HG02973 (cell line): Measurements from ENCODE around the gene PREX1.
"Not testable (repeated sequence)": the region's sequence is repeated elsewhere in the genome, so short reads cannot be mapped to it uniquely, and the experiment has no call there.

Source experiments
- ATAC-seq: cut with Tn5 transposase; IDR thresholded peaks from one replicate; pipeline ENCODE4 v1.9.1; 2021; ENCODE audit warnings: moderate library complexity; ENCODE audit not compliant: unreplicated experiment

The PREX1 gene

DNA sequence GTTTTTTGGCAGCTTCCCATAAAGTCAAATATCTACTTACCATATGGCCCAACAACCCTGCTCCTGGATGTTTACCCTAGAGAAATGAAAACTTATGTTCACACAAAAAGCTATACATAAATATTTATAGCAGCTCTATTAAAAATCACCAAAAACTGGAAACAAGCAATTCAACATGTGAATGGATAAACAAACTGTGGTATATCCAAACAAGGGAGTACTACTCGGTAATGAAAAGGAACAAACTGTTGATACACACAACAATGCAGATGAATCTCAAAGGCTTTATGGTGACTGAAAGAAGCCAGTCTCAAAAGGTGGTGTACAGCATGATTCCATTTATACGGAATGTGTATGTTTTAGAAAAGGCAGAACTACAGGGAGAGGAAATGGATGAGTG is 48.4 kb downstream of the PREX1 start:
- ATAC-seq, result no peak

DNA sequence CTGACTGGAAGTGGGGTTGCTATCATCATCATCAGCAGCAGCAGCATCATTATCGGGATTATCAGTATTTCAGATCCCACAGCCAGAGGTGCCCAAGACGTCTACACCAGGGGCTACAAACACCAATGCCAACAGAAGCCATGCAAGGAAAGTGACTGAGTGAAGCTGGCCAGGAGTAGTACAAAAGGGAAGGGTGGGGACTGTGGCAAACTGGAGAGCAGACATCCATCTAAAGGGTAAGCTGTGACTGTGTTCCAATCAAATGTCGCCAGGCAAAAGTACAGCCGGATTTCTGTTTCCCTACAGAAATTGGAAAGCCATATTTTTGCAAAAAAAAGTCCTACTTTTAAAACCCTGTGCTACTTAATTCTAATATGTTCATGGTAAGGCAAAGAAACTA is 50.0 kb downstream of the PREX1 start:
- ATAC-seq, result no peak

DNA sequence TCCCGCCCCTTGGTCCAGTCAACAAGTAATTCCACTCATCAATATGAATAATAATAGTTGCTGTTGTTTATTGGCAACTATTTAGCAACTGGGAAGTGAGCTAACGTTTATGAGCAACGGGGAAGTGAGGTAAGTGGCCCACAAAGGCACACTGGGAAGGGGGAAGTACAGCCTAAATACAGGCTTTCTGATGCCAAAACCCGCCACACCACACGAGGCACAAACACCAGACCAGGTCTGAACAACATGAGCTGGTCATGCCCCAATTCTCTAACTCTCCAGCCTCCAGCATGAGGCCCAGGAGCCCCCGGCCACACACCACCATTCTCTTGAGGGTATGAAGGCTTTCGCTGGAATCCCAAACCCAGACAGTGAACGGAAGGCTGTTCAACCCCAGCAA is 50.8 kb downstream of the PREX1 start:
- no peak for ATAC-seq

DNA sequence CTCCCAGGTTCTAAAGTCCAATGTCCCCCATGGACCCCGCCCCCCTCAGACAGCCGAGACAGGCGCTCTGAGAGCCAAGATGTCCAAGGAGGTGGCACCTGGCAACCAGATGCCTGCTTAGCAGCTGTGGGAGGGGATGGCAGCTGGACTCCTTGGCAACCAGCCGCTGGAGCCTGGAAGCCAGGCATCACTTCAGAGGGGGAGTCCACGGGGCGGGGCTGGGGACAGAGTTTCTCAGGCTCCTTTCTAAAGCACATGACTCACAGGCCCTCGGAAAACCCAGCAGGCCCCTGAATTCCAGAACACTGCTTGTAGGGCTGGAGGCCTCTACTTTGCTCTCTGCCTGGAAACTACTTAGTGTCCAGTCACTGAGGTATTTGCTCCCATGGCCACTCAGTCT is 51.5 kb downstream of the PREX1 start:
- no peak for ATAC-seq

DNA sequence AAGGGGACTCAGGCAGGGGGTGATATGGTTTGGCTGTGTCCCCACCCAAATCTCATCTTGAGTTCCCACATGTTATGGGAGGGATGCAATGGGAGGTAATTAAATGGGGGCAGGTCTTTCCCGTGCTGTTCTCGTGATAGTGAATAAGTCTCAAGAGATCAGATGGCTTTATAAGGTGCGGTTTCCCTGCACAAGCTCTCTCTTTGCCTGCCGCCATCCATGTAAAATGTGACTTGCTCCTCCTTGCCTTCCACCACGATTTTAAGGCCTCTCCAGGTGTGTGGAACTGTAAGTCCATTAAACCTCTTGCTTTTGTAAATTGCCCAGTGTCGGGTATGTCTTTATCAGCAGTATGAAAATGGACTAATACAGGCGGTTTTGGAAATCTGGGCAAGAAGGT is 52.3 kb downstream of the PREX1 start:
- not testable (repeated sequence) for ATAC-seq

DNA sequence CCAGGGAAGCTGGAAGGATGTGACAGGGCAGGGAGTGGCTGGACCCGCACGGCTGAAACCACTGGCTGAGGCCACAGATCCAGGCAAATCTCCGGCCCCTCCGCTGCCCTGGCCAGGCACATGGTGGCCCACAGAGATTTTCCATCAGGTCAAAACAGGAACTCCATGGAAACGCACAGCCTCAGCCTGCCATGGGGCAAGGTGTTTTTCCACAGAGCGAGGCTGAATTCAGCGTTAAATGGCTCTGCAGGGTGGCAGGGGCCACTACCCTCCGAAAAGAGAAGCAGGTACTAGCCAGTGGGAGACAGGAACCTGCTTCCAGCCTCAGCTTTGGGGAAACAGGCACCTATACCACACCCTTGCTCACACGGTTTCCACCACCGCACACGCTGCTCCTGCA is 53.1 kb downstream of the PREX1 start:
- ATAC-seq, result no peak

DNA sequence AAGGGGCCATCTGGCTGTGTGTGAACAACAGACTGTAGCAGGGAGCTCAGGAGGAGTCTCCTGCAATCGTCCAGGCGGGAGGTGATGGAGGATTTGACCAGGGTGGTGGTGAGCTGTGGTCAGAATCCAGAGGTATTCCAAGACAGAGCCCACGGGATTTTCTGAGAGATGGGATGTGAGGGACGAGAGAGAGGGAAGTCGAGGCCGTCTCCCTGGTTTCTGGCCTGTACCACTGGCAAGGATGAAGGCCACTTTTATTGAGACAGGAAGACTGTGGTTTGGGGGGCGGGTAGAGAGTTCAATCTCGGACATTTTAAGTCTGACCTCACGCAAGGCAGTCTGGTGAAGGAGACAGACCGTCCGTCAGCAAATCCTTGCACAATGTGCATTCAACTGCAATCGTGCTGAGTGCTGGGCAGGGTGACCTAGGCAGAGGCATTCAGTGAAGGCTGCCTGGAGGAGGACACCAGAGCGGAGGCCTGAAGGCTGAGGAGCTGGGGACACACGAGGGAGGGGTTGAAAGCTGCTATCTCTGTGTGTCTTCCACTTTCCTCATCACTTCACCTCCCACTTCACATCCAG is 53.9 kb downstream of the PREX1 start:
- no peak for ATAC-seq

DNA sequence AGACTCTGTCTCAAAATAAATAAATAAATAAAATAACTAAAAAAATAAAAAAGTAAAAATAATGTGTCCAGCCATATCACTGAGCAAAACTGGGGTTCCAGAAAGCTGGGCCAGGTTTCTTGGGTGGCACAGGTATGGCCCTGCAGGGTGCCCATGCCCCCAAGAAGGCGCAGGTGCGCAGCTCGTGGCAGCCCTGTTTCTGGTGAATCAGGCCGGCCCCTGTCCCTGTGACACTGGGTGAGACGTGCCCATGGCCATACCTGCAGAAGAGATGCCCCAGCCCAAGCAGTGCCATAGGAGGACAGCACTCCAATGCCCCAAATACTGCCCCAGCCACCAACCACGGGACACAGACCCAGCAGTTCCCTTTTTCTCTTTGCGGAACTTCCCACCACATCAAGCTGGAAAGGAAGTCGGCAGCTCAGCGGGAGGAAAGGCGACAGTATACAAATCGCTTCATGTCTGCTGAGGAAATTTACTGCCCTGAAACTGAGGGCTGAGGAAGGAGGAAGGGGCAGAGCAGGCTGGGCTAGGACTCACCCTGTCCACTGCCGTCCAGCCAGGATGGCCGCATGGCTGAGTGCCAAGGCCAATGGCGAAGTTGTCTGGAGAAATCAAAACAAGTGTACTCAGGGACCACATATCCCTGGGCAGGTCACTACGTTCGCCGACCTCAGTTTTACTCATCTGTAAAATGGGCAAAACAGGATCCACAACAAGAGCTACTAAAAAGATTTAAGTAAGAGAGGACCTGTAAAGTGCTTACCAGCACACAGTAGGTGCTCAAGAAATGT is 55.4 kb downstream of the PREX1 start:
- no peak for ATAC-seq

DNA sequence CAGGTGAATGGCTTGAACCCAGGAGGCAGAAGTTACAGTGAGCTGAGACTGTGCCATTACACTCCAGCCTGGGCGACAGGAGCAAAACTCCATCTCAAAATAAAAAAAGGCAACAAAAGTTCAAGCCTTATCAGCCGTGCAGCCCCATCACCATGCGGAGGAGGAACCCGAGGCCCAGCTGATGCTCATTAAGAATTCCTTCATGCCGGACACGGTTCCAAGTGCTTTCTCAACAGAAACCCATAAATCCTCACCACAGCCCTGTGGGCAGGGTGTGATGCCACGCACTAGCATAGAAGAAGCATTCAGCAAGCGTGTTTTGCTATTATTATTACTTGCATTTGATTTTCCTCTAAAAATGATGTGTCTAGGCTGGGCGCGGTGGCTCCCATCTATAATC is 56.3 kb downstream of the PREX1 start:
- ATAC-seq, result no peak

DNA sequence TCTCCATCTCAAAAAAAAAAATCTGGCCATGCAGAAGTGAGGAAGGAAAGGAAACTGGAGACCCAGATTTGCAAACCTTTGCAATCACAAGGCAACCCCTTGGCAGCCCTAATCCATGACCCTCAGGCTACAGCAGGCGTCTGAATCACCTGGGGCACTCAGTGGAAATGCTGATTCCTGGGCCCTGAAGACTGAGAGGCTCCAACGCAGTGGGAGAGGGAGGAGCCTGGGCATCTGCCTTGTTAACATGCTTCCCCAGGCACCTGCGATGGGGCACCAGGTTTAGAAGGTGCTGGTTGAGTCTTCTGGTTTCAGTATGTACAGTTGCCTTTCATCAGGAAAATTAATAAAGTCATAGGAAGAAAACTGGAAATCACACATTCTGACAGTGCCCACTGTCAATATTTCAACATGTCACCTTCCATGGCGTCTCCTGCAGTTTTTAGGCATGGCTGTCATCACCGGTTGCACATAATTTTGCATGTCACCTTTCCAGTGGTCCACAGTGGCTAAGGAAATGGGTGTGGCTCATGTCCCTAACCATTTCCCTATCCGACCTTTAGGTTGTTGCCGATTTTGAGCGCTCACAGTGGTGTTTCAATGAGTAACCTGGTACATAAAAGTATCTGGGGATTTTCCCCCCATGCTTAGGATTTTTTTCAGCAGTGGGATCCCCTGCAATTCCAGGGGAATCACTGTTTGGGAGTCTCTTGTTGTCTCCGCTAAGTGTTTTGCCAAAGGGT is 56.9 kb downstream of the PREX1 start:
- ATAC-seq, result no peak

DNA sequence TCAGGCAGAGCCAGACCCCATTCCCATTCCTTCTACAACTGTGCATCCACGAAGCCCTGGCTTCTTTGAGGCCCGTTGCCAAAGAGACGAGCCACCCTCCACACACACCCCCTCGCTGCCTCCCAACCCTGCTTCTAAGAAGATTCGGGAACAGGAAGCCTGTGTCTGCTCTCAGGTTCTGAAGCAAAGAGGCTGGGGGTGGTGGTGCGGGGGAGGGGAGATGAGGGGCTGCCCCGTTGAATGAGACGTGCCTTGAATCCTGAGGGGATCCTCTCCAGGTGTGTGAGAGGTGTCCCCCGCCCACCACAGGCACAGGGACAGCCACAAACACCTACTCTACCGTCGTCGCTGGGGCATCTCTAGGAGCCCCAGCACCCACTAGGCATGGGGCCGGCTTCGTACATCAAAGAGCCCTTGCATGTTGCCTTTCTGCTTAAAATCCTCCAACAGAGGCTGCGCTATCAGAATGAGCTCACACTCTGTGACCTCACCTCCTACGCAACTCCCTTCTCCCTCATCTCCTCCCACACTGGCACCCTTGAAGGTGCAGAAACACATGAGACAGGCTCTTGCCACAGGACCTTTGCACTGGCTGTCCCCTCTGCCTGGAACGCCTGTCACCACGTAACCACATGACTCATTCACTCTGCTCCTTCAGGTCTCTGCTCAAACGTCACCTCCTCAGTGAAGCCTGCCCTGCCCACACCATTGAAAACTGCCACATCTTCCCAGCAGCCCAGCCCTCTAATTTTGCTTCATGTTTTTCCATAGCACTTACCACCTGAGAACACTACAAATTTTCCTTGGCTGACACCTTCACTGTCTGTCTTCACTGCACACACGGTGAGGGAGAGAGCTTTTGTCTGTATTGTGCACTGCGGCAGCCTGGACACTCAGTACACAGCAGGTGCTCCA is 58.5 kb downstream of the PREX1 start:
- ATAC-seq, result no peak

DNA sequence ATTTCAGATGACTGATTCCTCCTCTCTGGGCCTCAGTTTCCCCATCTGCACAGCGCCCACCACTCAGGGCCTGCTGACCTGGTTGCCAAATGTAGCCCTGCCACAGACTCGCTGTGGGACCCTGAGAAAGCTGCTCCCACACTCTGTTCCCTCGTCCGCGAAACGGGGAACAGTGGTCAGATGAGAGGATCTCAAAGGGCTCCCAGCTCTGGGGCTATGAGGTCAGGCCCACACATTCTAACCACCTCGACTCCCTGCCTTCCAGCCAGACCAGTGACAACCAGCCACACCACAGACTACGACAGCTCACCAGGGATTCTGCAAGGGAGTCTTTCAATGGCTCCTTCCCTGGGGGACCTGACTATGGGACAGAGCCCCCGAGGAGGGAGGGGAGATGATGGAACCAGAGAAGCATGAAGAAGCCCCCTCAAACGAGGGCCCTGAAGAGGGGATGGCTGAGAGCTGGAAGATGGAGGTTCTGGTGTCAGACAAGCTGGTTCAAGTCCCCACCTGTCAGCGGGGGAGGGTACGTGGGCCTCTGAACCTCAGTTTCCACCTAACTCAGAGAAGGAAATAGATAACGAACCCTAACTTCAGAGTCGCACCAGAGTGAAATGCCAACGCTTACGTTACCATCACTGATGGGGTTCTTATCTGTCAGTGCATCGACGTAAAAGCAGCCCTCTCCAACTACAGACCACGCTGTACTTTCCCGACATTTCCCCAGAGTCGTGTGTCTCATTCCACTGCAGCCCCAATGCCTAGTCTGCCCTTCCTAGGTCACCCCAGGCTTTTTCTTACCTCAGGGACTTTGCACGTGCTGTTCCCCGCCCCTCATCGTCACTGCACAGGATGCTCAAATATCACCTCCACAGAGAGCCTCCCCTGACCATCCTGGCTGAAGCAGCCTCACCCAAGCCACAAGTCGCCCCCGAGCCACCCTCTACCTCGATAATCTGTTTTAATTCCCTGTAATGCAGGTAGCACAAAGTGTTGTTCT is 60.5 kb downstream of the PREX1 start:
- ATAC-seq, result no peak

DNA sequence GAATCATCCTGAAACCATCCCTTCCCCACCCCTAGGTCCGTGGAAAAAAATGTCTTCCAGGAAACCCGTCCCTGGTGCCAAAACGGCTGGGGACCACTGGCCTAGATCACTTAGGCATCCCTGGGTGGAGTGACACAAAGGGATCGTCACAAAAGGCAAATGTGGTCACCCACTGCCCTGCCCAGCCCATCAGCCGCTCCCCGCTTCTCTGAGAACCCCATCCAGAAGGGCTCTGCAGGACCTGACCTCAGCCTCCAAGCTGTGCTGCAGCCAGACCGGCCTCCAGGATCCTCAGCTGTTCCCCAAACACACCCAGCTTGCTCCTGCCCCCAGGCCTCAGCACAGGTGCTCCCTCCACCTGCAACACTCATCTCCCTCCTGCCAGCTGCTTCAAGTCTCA is 61.6 kb downstream of the PREX1 start:
- ATAC-seq, result no peak

DNA sequence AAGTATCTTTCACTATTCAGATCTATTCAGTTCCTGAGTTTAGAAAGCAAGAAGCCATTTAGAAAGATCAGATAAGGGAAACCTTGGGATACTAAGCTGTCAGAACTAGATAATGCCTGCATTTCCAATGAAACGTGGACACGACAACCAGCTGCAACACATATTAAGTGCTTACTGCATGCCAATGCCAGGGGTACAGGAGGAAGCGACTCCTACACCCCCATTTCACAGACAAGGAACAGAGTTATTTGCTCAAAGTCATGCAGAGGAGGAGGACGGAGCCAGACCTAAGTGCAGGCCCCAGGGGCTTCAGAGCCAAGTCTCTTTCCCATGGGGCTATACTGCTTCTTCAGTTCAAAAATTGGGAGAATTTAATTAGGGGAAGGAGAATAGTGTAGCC is 62.4 kb downstream of the PREX1 start:
- no peak for ATAC-seq

DNA sequence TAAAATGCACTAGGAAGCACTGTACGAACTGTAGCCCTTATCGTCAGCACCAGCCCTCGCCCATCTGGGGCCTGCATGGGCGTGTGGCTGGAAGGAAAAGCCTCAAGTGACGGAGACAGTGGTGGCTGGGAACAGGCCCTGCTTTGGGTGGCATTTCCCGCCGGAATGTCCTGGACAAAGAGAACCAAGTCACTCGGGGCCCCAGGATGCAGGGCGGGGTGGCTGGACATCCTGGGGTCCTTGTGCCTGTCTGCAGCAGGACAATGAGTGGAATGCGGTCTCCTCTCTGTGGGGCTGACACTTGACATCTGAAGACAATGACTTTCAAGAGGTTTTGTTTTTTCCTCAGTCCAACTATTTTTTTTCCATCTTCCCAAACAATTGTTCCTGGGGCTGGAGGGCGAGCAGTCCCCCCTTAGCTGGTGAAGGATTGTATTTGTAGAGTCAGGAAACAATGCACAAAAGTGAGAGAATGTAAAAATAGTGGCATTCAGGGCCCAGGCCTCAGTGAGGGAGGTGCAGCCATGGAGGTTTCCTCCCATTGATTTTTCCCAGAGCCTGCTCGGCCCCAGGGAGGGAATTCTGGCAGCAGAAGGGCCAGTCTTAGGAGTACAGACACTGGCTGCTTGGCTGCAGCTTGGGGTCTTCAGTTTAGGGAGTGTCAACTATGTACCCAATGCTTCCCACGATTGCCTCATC is 64.4 kb downstream of the PREX1 start:
- ATAC-seq, result no peak

DNA sequence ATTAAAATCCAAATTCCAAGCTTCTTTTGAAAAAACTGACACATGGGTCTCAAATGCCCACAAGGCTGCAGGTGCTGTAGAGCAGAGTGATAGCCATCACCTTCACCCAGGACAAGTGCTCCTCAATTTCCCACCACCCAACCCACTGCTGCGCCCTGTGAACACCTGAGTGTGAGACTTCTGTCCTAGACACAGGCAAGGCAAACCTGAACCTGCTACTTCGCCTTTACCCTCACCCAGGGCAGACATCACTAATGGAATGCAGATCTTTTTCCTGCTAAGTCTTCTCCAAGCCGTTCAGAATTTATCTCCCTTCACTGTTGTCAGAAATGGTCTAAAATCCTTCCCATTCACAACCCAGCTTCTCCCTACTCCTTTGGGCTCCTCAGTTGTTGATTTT is 65.9 kb downstream of the PREX1 start:
- no peak for ATAC-seq

DNA sequence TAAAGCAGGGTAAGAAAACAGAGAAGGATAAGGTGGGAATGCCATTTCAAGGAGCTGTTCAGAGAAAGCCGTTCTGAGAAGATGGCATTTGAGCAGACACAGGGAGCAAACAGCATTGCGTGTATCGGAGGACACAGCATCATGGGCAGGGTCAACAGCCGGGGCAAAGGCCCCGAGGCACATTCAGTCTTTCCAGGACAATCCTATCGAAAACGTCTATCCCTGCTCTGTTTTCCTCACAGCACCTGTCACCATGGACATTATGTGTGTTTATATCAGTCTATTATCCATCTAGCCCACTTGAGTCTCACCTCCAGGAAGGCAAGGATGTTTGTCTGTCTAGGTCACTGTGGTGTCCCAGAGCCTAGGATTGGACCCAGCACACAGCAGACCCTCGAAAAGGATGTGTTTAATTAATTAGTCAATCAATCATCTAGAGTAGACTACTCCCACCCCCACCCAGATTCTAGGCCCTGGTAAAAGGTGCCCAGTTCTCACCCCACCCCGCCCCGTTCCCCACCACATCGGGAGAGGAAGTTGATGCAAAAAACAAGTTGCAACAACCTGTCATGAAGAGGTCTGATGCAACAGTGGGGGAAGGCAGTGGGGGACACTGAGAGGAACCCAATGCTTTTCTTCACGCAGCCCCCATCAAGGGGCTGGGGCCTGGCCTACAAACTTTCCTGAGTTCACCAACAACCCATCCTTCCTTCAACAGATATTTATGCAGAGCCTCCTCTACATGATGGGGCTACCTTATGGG is 66.6 kb downstream of the PREX1 start:
- no peak for ATAC-seq

DNA sequence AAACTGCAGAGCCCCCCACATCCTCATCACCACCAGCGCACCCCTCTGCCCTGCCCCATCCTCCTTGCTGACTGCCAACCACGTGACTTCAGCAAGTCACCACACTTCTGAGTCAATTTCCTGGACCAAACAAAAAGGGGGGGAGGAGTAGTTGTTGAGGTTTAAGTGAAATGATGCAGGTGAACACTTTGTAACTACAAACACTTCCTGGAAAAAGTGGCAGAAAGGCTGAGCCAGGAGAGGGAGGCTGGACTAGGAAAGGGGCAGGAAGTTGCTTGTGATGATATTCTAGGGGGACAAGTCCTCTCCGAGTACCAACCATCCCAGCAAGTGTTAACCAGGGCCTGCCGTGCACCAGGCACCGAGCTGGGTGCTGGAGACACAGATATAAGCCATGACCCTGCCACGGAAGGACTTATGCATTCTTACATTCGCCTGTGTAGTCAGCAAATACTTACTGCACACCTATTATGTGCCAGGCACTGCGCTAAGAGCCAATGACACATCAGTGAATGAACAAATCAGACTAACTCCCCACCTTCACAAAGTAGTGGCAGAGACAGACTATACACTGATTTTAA is 67.3 kb downstream of the PREX1 start:
- no peak for ATAC-seq
